ENCODE data around the gene ZFP69. TPM values are rescaled to one million over a fixed set of nuclear protein-coding genes. Genes with fewer than 3 reads are reported as not detected.

Gene ZFP69
- total RNA-seq, 1 donor from 2014 or later, result 2.1 TPM

DNA sequence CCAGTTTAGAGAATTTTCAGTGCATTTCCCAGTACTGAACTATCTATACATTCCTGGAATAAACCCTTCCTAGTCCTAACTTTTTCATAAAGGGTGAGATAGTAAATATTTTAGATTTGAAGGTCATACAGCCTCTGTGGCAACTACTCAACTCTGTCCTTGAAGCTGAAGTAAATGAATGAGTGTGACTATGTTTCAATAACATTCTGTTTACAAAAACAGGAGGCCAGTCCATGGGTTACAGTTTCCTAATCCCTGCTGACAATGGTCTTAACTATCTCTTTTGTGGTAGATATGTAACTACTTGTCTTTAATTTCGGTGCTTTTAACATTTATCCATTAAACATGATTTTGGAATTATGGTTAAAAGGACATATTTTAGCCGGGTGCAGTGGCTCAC is 58.6 kb downstream of the ZFP69 start:
- H3K4me3 ChIP-seq (ENCODE audit: low read depth, low read length), result no peak overlapping the region
- FAIRE-seq (no peak), DNase-seq (ENCODE audit: low read depth) (no peak)
- H3K36me3 ChIP-seq (ENCODE audit: control insufficient read depth, insufficient read depth, low read length), result no peaks in the 10 kb centered on the region
- TF ChIP-seq, protein P1, sequence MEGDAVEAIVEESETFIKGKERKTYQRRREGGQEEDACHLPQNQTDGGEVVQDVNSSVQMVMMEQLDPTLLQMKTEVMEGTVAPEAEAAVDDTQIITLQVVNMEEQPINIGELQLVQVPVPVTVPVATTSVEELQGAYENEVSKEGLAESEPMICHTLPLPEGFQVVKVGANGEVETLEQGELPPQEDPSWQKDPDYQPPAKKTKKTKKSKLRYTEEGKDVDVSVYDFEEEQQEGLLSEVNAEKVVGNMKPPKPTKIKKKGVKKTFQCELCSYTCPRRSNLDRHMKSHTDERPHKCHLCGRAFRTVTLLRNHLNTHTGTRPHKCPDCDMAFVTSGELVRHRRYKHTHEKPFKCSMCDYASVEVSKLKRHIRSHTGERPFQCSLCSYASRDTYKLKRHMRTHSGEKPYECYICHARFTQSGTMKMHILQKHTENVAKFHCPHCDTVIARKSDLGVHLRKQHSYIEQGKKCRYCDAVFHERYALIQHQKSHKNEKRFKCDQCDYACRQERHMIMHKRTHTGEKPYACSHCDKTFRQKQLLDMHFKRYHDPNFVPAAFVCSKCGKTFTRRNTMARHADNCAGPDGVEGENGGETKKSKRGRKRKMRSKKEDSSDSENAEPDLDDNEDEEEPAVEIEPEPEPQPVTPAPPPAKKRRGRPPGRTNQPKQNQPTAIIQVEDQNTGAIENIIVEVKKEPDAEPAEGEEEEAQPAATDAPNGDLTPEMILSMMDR (IDR thresholded peaks at IDR 0.05; ENCODE audit: insufficient read depth, low read length, severe bottlenecking), result no peak
- H3K27me3 ChIP-seq (ENCODE audit: control insufficient read depth, insufficient read depth, low read length), result no peaks in the 10 kb centered on the region

DNA sequence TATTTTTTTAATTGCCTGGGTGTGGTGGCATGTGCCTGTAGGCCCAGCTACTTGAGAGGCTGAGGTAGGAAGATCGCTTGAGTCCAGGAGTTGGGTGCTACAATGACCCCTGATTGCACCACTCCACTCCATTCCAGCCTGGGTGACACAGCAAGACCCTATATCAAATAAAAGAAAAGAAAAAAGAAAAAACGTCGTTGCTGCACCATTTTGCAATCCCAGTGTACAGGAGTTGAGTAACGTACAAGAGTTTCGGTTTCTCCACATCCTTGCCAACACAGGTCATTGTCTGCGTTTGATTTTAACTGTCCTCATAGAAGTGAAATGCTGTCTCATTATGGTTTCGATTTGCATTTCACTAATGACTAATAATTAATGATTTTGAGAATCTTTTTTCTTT is 62.2 kb downstream of the ZFP69 start:
- FAIRE-seq (no peak), DNase-seq (ENCODE audit: low read depth) (no peak)
- TF ChIP-seq, protein P1 (IDR thresholded peaks at IDR 0.05; ENCODE audit: insufficient read depth, low read length, severe bottlenecking), result no peak

More for the DNA sequence above, 62.2 kb downstream of the ZFP69 start:
- no peak overlapping the region for H3K4me3 ChIP-seq (ENCODE audit: low read depth, low read length)
- H3K27me3 ChIP-seq (ENCODE audit: control insufficient read depth, insufficient read depth, low read length), result no peaks in the 10 kb centered on the region
- no peaks in the 10 kb centered on the region for H3K36me3 ChIP-seq (ENCODE audit: control insufficient read depth, insufficient read depth, low read length)

Other genes with a start within 250 kb of the ZFP69 start
- gene TMCO2, start 229.4 kb upstream of the ZFP69 start, total RNA-seq, result not detected in 2 replicates
- 42.8 and 68.4 TPM in 2 replicates for gene ZMPSTE24, start 219.1 kb upstream of the ZFP69 start, total RNA-seq
- under 0.01 and 0.13 TPM in 2 replicates for gene COL9A2, start 160.0 kb upstream of the ZFP69 start, total RNA-seq
- gene SMAP2, start 103.6 kb upstream of the ZFP69 start, total RNA-seq, result 4.2 and 10.8 TPM in 2 replicates
- 1.6 and 2.6 TPM in 2 replicates for gene ZFP69B, start 26.8 kb upstream of the ZFP69 start, total RNA-seq
- gene EXO5, start 31.5 kb downstream of the ZFP69 start, total RNA-seq, result 5.5 and 6.3 TPM in 2 replicates
- gene ZNF684, start 54.3 kb downstream of the ZFP69 start, total RNA-seq, result 1.3 and 1.7 TPM in 2 replicates
- gene RIMS3, start 188.4 kb downstream of the ZFP69 start, total RNA-seq, result 0.26 and 2.7 TPM in 2 replicates
- 22.5 and 22.9 TPM in 2 replicates for gene NFYC, start 214.4 kb downstream of the ZFP69 start, total RNA-seq